H4 (cell line): ENCODE data around the gene NEUROD6. TPM values are rescaled to one million over a fixed set of nuclear protein-coding genes. Genes with fewer than 3 reads are reported as not detected.

Source experiments
- DNase-seq: peaks from one replicate; pipeline ENCODE4 v3.0.0-alpha.2; 2015; ENCODE audit warnings: low spot score
- total RNA-seq: library from RNA; depleted of rRNA; stranded (reverse); fragments of >200 nt; shearing (Covaris generic); gene quantifications from 2 replicates; pipeline ENCODE4 v1.2.3, GENCODE V29; 2014; rRNA removed

The NEUROD6 gene
- total RNA-seq: not detected in 2 replicates

- no peak for DNase-seq
Observed at GRCh38 chr7:31340603-31341002, at the start of gene NEUROD6. Gene NEUROD6, minus strand, starts transcription at chr7:31340726. Its CDS starts 1,458 bp downstream, at chr7:31339268.

GRCh38 chr7:31384466-31384865, 43.9 kb upstream of the NEUROD6 start:
- no peak for DNase-seq

- DNase-seq: no peak
Observed at GRCh38 chr7:31382722-31383121, 42.2 kb upstream of the NEUROD6 start.

- peak; percentile 81 for DNase-seq
Observed at GRCh38 chr7:31373337-31374289, 33.1 kb upstream of the NEUROD6 start.

GRCh38 chr7:31372231-31372959, 31.9 kb upstream of the NEUROD6 start:
- DNase-seq: no peak

- no peak for DNase-seq
Observed at GRCh38 chr7:31371621-31372020, 31.1 kb upstream of the NEUROD6 start.

- no peak for DNase-seq
Observed at GRCh38 chr7:31370609-31371008, 30.1 kb upstream of the NEUROD6 start.

GRCh38 chr7:31368620-31369019, 28.1 kb upstream of the NEUROD6 start:
- DNase-seq: no peak

GRCh38 chr7:31363496-31363895, 23.0 kb upstream of the NEUROD6 start:
- no peak for DNase-seq

- no peak for DNase-seq
Observed at GRCh38 chr7:31363051-31363450, 22.5 kb upstream of the NEUROD6 start.

- DNase-seq: no peak
Observed at GRCh38 chr7:31362401-31362800, 21.9 kb upstream of the NEUROD6 start.

GRCh38 chr7:31358467-31358866, 17.9 kb upstream of the NEUROD6 start:
- DNase-seq: no peak

GRCh38 chr7:31345421-31345820, 4.9 kb upstream of the NEUROD6 start:
- no peak for DNase-seq

GRCh38 chr7:31343516-31344305, 3.2 kb upstream of the NEUROD6 start:
- no peak for DNase-seq

GRCh38 chr7:31341141-31341540, 615 bp upstream of the NEUROD6 start:
- DNase-seq: no peak

- DNase-seq: no peak
Observed at GRCh38 chr7:31340051-31340450, 475 bp downstream of the NEUROD6 start.

- no peak for DNase-seq
Observed at GRCh38 chr7:31338706-31339105, 1.8 kb downstream of the NEUROD6 start.

- no peak for DNase-seq
Observed at GRCh38 chr7:31337002-31337565, 3.4 kb downstream of the NEUROD6 start.

- DNase-seq: no peak
Observed at GRCh38 chr7:31336202-31337001, 4.1 kb downstream of the NEUROD6 start.

- no peak for DNase-seq
Observed at GRCh38 chr7:31335884-31336201, 4.7 kb downstream of the NEUROD6 start.
